GM18508 (cell line): ENCODE data around the gene HACE1.
A peak's percentile ranks its signal among the peaks of the same experiment; 100 is the strongest.
"Not testable (repeated sequence)": the region's sequence is repeated elsewhere in the genome, so short reads cannot be mapped to it uniquely, and the experiment has no call there.

Source experiments
- ATAC-seq: cut with Tn5 transposase; IDR thresholded peaks from one replicate; pipeline ENCODE4 v1.9.1; 2021; ENCODE audit warnings: moderate number of reproducible peaks; ENCODE audit not compliant: insufficient read depth, unreplicated experiment

The HACE1 gene

GRCh38 chr6:104829183-104829958, 30.3 kb downstream of the HACE1 start:
- no peak for ATAC-seq

GRCh38 chr6:104828478-104828877, 31.2 kb downstream of the HACE1 start:
- no peak for ATAC-seq

GRCh38 chr6:104820820-104821219, 38.9 kb downstream of the HACE1 start:
- not testable (repeated sequence) for ATAC-seq

- ATAC-seq = no peak
These were observed 43.6 kb downstream of the HACE1 start for GRCh38 chr6:104816125-104816524.

GRCh38 chr6:104814743-104815142, 45.0 kb downstream of the HACE1 start:
- ATAC-seq = no peak

- ATAC-seq = no peak
These were observed 46.2 kb downstream of the HACE1 start for GRCh38 chr6:104813552-104813951.

- no peak for ATAC-seq
These were observed 50.6 kb downstream of the HACE1 start for GRCh38 chr6:104809116-104809515.

- ATAC-seq = not testable (repeated sequence)
These were observed 54.4 kb downstream of the HACE1 start for GRCh38 chr6:104805335-104805734.

GRCh38 chr6:104799134-104799657, 60.5 kb downstream of the HACE1 start:
- no peak for ATAC-seq

GRCh38 chr6:104796031-104796785, 63.5 kb downstream of the HACE1 start:
- no peak for ATAC-seq

GRCh38 chr6:104795363-104795762, 64.4 kb downstream of the HACE1 start:
- ATAC-seq = no peak

- ATAC-seq = peak; percentile 86
These were observed 69.9 kb downstream of the HACE1 start for GRCh38 chr6:104789770-104790190.

GRCh38 chr6:104788400-104788799, 71.3 kb downstream of the HACE1 start:
- ATAC-seq = no peak

- no peak for ATAC-seq
These were observed 72.4 kb downstream of the HACE1 start for GRCh38 chr6:104787305-104787704.

- ATAC-seq = no peak
These were observed 74.8 kb downstream of the HACE1 start for GRCh38 chr6:104784884-104785283.

GRCh38 chr6:104771258-104771832, 88.4 kb downstream of the HACE1 start:
- peak; percentile 73 for ATAC-seq

GRCh38 chr6:104768906-104769305, 90.8 kb downstream of the HACE1 start:
- ATAC-seq = no peak

- no peak for ATAC-seq
These were observed 93.1 kb downstream of the HACE1 start for GRCh38 chr6:104766595-104766994.

- ATAC-seq = no peak
These were observed 104.8 kb downstream of the HACE1 start for GRCh38 chr6:104754788-104755409.

GRCh38 chr6:104753251-104753650, 106.5 kb downstream of the HACE1 start:
- ATAC-seq = no peak

- no peak for ATAC-seq
These were observed 109.3 kb downstream of the HACE1 start for GRCh38 chr6:104750449-104750848.
